Activated T-helper 1 cell treated with anti-CD3 and anti-CD28 coated beads, Interleukin-2, amount 50 U/mL, for 16 hours (primary cell): ENCODE results near the gene NR1D1.
"Not testable (repeated sequence)": the region's sequence is repeated elsewhere in the genome, so short reads cannot be mapped to it uniquely, and the experiment has no call there.

Experiments
- DNase-seq, 2 donors: peaks; one replicate each; pipeline ENCODE4 v3.0.0-alpha.2; 2020; ENCODE audit warnings: low read depth in 1 of 2, low spot score in 1 of 2

Gene NR1D1

GRCh38 chr17:40100419-40100668 is at the start of gene NR1D1:
NR1D1 (minus strand) TSS chr17:40100589; CDS start chr17:40100094, 495 bp downstream.
- DNase-seq, result no peak

- DNase-seq, result no peak
These were observed 48.1 kb upstream of the NR1D1 start for GRCh38 chr17:40148527-40148926.

GRCh38 chr17:40145476-40145875 is 45.1 kb upstream of the NR1D1 start:
- no peak for DNase-seq

GRCh38 chr17:40143166-40143565 is 42.8 kb upstream of the NR1D1 start:
- not testable (repeated sequence) for DNase-seq

- no peak for DNase-seq
These were observed 39.2 kb upstream of the NR1D1 start for GRCh38 chr17:40139566-40140058.

GRCh38 chr17:40135817-40136216 is 35.4 kb upstream of the NR1D1 start:
- no peak for DNase-seq

- no peak for DNase-seq
These were observed 33.8 kb upstream of the NR1D1 start for GRCh38 chr17:40134184-40134583.

GRCh38 chr17:40130352-40131042 is 30.1 kb upstream of the NR1D1 start:
- DNase-seq, result no peak

GRCh38 chr17:40129498-40129897 is 29.1 kb upstream of the NR1D1 start:
- DNase-seq, result no peak

- DNase-seq, result no peak
These were observed 24.1 kb upstream of the NR1D1 start for GRCh38 chr17:40124279-40125141.

GRCh38 chr17:40123811-40124114 is 23.4 kb upstream of the NR1D1 start:
- no peak for DNase-seq

GRCh38 chr17:40122999-40123810 is 22.8 kb upstream of the NR1D1 start:
- peak in 1 of 2 donors; percentile 42 for DNase-seq

GRCh38 chr17:40122136-40122998 is 22.0 kb upstream of the NR1D1 start:
- DNase-seq, result no peak

- DNase-seq, result peak; percentile 74 to 83
These were observed 21.1 kb upstream of the NR1D1 start, which contains the start of gene MSL1 for GRCh38 chr17:40121181-40122135. MSL1 (plus strand) TSS chr17:40121971; CDS start chr17:40122613, 642 bp downstream.

GRCh38 chr17:40115101-40115436 is 14.7 kb upstream of the NR1D1 start:
- DNase-seq, result no peak

- no peak for DNase-seq
These were observed 13.5 kb upstream of the NR1D1 start for GRCh38 chr17:40113907-40114245.

GRCh38 chr17:40113110-40113906 is 12.9 kb upstream of the NR1D1 start:
- peak; percentile 83 to 84 for DNase-seq

- no peak for DNase-seq
These were observed 12.3 kb upstream of the NR1D1 start for GRCh38 chr17:40112718-40113109.

- DNase-seq, result no peak
These were observed 11.9 kb upstream of the NR1D1 start for GRCh38 chr17:40112191-40112711.
